GM18499 (cell line): Measurements from ENCODE around the gene EIF4G3.
"Not testable (repeated sequence)": the region's sequence is repeated elsewhere in the genome, so short reads cannot be mapped to it uniquely, and the experiment has no call there.

Experiments used
- ATAC-seq: cut with Tn5 transposase; IDR thresholded peaks from one replicate; pipeline ENCODE4 v1.9.1; 2021; ENCODE audit warnings: moderate number of reproducible peaks; ENCODE audit not compliant: insufficient read depth, unreplicated experiment

EIF4G3 gene

DNA sequence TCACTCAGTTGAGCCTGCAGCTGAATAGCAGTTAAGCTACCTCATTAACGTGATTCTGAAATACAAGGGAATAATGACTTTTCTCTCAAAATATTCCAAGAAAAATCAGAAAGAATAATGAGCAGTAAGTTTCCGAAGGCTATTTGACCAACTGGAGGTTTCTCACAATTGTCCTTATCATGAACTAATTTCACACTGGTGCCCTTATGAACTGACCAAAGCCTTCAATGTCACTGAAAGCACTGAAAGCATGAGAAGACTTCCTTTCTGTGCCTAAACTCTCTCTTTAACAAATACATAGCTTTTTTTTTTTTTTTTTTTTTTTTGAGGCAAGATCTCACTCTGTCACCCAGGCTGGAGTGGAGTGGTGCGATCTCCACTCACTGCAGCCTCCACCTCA is 18.8 kb downstream of the EIF4G3 start:
- ATAC-seq: no peak

DNA sequence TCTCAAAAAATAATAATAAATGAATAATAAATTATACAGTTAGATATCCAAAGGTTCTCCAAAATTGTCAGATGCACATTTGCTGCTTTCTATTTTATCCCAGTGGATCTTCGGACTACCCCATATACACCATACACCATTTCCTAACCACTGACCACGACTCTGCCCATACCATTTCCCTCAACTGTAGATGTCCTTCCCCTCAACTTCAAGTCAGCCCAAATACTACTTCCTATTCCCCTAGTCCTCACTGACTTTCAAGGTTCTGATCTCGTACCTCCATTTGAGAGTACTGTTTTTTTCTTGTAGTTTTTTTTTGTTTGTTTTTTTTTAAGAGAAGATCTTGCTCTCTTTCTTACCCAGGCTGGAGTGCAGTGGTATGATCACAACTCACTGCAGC is 19.6 kb downstream of the EIF4G3 start:
- no peak for ATAC-seq

DNA sequence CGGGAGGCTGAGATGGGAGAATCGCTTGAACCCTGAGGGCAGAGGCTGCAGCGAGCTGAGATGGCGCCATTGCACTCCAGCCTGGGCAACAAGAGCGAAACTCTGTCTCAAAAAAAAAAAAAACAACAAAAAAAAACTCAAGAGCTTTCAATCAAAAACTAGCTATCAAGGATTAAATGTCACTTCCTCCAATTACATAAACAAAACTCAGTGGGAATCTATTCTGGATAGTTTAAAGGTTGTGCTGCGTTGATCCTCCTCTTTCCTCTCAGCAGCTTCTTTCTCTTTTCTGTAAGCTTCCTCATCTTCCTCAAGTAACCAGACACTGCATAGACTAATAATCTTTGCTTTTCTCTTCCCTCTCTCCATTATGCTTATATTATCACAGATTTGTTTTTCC is 20.7 kb downstream of the EIF4G3 start:
- no peak for ATAC-seq

DNA sequence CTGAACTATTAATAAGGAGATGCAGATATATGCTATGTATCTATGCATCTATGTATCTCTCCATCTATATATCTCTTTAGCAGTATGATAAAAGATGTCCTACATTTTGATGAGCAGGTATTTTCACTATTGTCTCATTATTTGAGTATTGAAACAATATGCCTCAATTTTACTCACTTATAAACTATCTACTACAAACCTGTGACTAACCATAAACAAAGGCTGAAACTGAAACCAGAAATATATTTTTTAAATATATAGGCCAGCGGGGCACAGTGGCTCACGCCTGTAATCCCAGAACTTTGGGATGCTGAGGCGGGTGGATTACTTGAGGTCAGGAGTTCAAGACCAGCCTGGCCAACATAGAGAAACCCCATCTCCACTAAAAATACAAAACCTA is 22.0 kb downstream of the EIF4G3 start:
- ATAC-seq: no peak

DNA sequence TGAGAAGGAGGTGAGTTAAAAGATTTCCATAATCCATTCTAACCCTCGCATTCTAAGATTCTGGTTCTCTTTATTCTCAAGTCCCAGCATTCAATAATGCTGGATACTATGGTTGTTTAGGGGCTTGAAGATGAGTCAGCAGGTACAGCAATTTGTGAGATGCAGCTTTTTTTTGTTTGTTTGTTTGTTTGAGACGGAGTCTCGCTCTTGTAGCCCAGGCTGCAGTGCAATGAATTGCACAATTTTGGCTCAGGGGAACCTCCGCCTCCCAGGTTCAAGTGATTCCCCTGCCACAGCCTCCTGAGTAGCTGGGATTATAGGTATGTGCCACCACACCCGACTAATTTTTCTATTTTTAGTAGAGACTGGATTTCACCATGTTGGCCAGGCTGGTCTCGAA is 23.3 kb downstream of the EIF4G3 start:
- ATAC-seq: no peak

DNA sequence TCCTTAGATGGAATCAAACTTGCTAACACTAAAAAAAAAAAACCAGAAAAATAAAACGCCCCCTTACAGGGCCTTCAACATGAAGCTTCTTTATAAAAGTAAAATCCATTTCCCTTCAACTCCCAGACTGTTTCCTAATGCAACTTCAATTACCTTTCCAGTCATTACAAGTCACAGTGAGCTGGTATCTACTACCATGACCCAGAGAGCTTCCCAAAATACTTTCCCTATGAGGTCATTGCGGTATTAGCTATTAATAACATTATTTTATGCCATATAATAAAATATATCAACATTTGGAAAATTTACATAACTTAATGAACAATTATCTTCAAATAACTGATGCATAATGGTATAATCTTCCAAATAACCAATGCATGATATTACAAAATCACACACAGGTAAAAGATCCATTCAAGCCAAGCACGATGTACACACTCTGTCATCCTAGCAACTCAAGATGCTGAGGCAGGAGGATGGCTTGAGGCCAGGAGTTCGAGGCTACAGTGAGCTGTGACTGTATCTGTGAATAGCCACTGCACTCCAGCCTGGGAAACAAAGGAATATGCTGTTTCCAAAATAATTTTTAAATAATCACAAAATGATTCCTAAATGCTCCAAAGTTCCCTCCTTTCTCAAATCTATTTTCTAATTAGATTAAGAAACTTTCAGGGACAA is 24.1 kb downstream of the EIF4G3 start:
- no peak for ATAC-seq

DNA sequence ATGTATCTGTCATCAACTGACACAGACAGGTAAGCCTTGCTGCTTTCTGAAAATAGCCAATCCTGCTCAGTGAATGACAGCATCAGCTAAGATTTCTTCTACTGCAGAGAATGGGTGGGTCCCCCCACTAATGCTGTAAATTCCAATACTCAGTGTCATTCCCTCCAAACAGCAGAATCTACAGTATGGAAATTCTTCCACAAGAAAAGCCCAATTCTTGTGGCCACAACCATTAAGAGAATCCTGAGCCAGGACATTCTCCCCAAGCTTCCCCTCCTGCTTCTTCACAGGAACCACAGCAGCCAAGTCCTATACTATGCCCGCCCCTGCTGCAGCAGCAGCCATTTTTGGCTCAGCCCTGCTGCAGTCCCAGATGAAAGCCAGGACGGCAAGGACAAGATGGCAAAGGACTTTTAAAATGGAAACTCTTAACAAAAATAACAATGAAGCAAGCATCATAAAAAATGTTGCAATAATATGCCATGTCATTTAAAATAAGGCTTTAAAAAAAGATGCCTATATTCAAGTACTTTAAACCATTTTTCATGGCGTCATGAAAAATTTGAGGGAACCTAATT is 26.8 kb downstream of the EIF4G3 start:
- ATAC-seq: no peak

DNA sequence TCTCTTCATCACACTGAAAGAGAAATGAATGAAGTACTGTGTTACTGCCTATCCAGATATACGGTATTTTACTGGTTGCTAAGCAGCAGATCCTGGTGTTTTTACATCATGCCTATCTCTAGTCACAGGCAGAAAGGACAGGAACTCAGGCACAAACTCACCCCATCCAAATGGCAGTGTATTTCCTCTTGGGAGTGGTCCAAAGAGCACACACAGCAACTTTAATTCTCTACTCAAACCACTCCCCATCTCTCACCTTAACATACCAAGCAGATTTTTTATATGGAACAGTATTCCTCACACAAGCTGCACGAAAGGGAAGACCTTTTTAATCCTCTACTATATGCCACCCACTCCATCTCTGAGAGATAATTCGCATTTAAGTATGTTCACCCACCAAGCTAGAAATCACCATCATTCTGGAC is 27.3 kb downstream of the EIF4G3 start:
- ATAC-seq: no peak

DNA sequence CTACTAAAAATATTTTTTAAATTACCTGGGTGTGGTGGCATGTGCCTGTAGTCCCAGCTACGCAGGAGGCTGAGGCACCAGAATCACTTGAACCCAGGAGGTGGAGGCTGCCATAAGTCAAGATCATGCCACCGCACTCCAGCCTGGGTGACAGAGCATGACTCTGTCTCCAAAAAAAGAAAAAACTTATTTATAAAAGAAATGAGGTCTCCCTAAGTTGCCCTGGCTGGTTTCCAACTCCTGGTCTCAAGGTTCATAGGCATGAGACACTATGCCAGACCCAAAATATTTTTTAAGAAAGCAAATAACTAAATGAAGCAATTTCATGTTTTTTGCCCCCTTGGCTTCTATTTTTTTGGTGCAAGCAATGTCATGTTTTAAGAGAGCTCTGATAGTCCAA is 32.9 kb downstream of the EIF4G3 start:
- no peak for ATAC-seq

DNA sequence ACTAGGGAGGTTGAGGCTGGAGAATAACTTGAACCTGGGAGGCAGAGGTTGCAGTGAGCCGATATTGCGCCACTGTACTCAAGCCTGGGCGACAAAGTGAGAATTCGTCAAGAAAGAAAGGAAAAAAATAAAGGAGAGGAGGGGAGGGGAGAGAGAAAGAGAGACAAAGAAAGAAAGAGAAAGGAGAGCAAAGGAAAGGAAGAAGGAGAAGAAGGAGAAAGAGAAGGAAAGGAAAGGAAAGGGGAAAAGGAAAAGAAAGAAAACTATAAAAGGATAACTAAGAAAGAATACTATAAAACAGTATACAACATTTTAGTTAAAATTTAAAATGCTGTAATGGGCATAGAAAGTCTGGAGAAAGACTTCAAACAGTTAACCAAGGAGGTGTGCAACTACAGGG is 33.6 kb downstream of the EIF4G3 start:
- no peak for ATAC-seq

DNA sequence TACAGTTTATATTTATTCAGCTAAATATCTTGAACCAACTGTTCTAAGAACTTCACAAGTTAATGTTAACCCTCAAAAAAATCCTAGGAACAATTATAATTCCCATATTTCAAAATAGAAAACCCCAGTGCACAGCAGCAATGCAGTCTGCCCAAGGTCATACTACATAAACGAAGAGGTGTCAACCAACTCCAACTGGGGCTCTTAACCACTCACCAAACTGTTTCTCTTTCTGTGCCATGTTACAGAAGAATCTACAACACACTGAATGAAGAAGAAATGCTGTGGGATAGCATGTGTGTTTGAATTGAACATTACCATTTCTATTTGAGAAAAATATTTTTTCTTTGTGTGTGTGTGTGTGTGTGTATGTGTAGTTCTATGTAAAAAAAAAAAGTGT is 35.7 kb downstream of the EIF4G3 start:
- ATAC-seq: no peak

DNA sequence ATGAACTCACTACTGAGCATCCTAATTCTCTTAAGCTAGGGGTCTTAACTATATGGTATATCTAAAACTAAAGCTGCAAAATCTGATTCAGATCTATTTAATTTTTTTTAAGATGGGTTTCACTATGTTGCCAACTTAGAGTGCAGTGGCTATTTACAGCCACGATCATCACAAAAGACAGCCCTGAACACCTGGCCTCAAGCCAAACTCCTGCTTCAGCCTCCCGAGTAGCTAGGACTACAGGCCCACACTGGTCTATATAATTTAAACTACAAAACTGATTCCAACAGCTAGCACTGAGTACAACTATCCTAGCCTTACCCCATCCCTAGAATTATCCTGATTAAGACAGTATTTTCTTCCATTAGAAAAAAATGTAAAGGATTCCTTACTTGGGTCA is 37.1 kb downstream of the EIF4G3 start:
- ATAC-seq: no peak

DNA sequence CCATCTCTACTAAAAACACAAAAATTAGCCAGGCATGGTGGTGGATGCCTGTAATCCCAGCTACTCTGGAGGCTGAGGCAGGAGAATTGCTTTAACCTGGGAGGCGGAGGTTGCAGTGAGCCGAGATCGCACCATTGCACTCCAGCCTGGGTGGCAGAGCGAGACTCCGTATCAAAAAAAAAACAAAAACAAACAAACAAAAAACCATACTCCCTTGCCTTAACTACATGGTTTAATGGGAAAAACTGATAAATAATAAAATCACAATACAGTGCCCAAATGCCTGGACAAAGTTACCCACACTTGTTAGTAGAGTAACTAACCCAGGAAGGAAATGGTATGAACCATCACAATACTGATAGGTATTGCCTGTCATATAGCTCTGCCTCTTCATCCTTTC is 40.4 kb downstream of the EIF4G3 start:
- ATAC-seq: not testable (repeated sequence)

DNA sequence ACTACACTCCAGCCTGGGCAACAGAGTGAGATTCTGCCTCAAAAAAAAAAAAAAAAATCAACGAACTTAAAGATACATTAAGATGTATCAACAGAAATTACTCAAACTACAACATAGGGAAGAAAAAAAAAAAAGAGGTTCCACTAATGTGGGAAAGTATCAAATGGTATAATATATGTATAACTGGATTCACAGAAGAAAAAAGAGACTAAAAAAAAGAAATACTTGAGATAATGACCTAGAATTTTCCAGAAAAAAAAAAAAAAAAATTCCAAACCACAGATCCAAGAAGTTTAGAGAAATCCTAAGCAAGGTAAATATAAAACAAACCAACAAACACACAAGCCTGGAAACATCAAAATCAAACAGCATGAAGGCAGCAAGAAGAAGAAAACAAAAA is 45.5 kb downstream of the EIF4G3 start:
- no peak for ATAC-seq

DNA sequence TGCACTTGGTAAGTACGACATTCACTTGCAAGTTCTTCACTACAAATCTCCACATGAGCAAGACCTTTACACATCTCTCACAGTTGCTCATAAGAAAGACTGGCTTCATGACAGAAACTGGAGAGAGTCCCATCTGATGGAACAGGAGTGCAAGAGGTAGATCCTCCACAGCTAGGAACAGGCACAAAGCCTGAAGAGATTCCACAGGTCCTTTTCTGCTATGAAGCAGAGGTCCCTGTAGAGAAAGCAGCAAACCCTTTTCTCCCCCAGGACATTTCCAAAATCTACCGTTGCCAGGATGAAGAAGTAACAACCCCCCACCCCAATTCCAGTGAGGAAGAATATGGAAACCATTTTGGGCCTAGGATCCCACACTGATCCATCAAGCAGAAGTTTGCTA is 47.3 kb downstream of the EIF4G3 start:
- ATAC-seq: no peak

DNA sequence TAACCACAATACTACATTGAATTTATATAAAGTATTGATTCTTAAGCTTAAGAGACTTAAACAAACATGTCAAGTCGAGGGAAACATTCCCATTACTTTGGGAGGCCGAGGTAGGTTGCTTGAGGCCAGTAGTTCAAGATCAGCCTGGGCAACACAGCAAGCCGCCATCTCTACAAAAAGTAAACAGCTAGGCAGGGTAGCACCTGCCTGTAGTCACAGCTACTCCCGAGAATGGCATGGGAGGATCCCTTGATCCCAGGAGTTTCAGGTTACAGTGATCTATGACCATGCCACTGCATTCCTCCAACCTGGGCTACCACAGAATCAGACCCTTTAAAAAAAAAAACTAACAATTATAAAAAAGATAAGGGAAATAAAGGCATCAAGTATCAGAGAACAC is 50.4 kb downstream of the EIF4G3 start:
- ATAC-seq: no peak

DNA sequence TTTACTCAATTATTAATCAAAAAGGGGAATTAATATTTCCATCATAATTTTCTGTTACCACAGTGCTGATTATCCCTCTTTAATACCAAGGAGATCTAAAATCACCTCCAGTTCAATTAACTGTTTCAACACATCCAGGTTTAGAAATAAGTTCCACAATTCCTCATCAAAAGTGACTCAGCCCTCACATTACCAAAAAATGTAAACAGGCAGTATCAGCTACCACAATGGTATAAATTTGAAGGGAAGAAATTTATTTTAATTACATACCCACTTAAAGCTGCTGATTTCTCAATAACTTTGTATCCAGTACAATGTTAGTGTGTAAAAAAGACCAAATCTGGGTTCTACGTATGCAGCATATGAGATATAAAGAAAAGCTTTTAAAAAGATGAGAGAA is 51.9 kb downstream of the EIF4G3 start:
- ATAC-seq: no peak

DNA sequence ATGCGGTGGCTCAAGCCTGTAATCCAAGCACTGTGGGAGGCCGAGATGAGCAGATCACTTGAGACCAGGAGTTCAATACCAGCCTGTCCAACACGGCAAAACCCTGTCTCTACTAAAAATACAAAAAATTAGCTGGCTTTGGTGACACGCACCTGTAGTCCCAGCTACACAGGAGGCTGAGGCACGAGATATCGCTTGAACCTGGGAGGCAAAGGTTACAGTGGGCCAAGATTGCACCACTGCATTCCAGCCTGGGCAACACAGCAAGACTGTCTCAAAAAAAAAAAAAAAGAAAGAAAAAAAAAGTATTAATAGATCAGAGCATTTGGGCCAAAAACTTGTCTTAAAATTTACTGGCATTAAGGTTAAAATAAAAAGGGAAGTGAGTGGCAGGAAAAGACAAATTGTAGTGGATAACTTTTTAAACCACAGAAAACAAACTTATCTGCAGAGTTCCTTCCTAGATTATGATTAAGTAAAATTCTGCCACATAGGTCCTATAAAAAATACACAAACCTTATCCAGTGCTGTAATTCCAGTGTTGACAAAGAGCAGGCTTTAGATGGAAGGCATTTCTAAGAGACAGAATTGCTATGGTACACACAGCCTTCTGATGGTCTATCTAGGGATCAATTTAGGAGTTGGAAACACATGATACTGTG is 53.3 kb downstream of the EIF4G3 start:
- ATAC-seq: no peak

DNA sequence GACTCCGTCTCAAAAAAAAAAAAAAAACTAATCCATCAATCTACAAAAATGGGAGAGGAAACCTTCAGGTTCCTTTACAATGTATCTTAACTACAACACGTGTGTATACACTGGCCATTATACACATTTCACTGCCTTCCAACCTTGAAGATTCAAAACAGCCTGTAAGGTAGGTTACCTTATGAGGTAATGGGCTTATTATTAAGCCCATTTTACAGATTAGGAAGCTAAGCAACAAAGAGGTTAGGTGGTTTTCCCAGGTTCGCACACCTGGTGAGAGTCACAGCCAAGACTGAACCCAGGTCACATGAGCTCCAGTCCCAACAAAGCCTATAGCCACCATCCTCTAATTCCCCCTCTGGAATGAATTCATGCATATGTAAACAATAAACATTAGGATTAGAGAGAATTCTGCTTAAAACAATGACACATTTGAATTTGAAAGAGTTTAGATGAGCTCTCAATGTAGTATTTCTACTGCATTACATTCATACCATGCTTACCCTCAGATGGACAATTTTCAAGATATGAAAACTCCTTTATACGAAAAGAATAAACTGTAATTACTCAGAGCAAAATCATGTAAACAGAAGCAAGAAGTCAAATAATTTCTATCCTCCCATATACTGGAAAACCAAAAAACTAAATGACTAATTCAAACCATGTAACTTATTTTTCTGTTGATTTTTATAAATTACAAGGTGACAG is 54.8 kb downstream of the EIF4G3 start:
- ATAC-seq: no peak

DNA sequence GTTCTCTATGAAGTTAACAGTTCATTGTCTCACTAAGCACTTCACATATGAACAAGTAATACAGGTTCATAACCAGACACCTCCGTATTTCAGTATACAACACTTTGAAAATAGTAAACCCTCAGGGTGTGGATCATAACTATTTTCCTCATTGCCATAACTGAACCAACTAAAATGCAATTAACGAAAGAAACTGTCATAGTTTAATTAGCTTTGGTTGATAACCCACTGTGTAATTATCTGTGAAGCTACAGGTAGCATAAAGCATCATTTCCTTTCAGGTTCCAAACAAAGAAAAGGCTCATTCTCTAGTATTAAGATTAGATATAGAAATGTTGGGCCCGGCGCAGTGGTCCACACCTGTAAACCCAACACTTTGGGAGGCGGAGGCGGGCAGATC is 58.5 kb downstream of the EIF4G3 start:
- no peak for ATAC-seq

DNA sequence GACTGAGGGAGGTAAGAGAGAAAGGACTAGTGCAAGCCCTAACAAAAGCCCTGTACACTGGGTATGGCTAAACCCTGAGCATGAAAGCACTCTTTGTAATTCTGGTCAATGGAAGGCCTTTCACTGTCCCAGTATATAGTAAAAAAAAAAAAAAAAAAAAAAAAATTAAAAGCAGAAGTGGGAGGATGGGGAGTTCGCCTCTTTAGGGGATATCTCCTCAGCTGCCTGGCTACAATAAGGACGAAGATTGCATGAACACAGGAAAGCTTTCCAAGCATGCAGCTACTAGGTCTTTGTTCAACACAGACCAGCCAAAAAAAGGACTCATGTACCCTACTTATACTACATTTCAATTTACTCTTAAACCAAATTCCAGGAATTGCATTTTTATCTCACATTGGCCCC is 59.1 kb downstream of the EIF4G3 start:
- no peak for ATAC-seq
